GM18508 (cell line): ENCODE data around the gene VPS4A.

Experiments used
- ATAC-seq: cut with Tn5 transposase; IDR thresholded peaks from one replicate; pipeline ENCODE4 v1.9.1; 2021; ENCODE audit warnings: moderate number of reproducible peaks; ENCODE audit not compliant: insufficient read depth, unreplicated experiment

The VPS4A gene

DNA sequence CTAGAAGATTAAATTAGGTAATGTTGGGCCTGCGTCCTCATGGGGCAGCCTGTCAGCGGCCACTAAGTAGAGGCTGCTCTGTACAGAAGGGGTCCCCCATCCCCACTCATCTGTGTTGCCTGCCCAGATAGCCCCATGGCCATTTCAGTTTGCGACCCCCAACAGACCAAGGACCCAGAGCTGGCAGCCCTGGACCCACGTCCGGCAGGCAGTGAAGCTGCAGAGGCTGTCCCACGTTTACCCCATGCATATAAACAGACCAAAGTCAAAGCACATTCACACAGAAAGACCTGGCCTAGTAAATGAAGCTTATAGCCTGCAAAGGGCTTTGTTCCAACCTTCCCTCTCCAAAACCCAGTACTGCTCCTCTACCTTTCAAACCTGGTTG lies 14.6 kb downstream of the VPS4A start:
- no peak for ATAC-seq

DNA sequence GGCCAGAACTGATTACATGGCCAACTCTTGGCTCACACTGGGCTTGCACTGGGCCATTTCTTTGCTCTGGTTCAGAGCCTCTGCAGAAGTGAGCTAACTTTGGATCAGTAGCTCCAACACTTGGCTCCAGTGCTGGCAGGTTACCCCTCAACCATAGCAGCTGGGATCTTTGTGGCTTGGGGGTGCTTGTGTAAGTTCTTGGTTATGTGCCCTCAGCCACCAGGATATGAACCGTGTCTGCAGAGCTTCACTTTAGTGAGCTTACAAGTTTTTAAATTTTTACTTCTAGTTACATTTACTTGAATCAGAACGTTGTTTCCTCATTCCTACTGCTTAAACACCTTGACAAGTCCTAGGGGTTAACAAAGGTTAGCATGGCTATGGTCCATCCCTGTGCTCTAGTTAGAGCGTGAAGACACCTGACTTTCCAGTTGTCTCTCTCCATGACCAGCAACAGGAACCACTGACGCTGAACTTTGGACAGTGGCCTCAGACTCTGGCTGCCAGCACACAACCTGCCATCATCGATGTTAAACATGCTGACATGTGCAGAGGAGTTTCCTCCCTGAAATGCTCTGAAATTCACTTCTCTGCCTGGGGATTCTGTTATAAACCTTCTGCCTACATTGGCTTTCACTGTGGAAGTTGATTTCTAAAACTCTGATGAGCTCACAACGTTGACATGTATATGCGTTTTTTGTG lies 15.2 kb downstream of the VPS4A start:
- ATAC-seq, result no peak

DNA sequence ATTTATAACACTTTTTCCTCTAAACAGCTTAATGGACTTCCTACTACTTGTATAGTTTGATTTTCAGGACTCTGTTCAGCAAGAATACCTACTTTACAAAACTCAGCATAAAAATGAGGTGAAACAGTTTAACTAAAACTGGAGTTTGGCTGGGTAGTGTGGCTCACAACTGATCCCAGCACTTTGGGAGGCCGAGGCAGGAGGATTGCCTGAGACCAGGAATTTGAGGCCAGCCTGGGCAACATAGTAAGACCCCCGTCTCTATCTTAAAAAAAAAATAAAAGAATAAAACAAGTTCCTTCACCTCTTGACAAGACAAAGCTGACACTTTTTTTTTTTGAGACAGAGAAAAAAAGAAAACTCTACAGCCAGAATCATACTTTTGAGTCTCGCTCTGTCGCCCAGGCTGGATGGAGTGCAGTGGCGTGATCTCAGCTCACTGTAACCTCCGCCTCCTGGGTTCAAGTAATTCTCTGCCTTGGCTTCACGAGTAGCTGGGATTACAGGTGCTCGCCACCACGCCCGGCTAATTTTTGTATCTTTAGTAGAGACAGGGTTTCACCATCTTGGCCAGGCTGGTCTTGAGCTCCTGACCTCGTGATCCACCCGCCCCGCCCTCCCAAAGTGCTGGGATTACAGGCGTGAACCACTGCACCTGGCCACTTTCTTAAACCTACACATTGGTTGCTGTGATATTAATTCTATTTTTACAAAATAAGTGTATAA lies 16.6 kb downstream of the VPS4A start:
- ATAC-seq, result no peak

DNA sequence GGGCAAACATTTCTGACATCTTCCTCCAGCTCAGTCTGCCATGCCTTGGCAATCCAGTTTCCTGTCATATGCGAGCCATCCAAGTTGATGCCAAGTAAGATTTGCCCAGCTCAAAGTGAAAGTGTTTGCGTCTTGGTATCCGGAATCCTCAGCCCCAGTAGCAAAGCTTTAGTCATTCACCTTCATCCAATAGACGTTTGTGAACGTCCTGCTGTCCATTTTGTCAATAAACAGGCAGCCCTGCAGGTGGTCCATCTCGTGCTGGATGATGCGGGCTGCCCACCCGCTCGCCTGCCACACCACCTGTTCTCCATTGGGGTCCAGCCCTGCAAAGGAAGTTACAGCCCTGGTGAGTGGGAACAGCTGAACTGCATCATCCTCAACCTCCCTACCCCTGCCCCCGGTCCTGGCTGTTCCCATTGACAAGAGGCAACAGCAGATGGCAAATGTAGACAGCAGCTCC lies 17.7 kb downstream of the VPS4A start:
- ATAC-seq, result no peak

DNA sequence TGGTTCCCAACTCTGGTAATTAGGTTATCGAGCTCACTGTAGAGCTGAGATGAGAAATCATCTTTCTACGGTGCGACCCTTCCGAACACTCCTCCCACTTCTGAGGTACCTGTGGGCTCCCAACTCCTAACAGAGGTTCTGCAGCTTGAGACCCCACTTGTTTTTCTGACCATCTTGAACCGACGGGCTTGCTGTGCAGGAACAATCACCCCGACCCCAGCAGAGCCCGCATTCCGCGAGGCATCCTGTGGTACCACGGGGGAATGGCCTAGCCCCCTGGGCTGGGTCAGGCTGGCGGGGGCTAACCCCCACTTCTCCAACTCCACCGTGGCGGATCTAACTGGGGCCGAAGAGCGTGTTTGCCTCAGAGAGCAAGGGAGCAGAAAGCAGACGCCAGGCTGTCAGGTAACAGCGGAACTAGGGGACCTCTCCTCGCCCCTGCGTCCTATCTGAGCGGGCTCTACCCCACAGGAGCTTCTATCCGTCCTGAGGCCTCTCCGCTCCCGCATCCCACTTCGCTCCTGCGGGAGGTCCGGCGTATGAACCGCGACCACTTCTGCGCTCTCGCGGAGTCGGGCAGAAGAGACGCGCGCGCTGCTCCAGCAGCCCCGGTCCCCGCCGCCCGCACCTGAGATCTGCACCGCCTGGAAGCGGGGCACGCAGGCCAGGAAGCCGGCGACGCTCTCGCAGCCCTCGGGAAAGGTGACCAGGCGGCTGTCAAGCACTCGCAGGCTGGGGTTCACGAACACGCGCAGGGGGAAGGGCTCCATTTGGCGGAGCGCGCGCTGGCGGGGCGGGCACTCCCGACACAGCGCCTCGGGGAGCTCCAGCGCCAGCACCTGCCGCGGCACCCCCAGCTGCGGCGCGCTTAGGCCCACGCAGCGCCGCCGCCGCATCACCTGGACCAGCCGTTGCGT lies 18.5 kb downstream of the VPS4A start:
- peak; percentile 5 for ATAC-seq

DNA sequence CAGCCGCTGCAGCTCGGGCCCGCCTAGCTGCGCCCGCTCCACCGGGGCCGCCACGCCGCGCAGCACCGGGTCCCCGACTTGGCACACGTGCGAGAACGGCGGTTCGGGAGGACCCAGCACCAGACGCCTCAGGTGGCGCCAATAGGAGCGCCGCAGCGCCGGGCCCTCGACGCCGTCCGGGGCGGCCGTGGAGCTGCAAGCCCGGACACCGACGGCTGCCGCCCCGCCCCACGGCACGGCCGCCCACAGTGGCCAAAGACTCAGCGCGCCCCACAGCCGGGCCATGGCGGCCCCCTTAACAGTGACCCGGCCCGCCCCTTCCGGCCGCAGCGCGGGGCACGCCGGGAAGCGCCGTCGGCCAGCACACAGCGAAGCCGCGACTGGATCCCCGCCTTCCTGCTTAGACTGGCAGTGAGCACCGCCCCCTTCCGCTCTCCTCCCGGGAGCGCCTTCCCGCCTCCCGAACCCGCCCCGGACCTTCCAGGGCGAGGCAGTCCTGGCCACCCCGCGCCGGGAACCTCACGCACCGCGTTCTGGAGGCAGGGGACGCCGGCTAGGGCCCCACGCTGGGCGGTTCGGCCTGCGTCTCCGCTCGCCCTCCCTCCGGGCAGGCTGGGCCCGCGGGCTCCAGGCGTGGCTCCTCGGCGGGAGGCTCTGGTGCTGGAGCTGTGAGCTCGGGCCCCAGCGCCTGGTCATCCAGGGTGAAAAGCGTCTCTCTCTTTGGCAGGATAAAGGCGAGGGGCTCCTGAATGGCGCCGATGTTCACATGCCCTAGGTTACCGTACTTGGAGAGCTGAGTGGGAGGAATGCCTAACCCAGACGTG lies 19.3 kb downstream of the VPS4A start, which contains the start of gene PDF:
Gene PDF (minus strand): TSS at position 303 of the 824 bp plus-strand sequence. CDS start 18 bp downstream, at position 285.
- ATAC-seq, result peak; percentile 59

DNA sequence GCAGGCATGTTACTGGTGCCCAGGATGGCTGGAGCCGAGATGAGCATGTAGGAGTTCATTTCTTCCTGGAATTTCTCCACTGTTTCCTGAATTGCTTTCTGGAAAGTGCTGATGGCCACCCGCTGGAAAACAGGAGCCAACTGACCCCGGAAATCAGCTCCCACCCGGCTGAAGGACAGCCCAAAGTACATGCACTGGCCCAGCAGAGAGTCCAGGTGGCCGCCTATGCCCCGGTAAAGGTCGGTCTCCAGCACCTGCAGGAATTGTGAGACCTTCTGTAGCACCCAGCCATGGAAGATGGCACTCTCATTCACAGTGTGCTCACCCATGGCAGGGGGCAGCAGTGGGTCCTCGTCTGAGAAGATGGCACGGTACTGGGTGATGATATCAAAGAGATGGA lies 23.5 kb downstream of the VPS4A start:
- no peak for ATAC-seq

DNA sequence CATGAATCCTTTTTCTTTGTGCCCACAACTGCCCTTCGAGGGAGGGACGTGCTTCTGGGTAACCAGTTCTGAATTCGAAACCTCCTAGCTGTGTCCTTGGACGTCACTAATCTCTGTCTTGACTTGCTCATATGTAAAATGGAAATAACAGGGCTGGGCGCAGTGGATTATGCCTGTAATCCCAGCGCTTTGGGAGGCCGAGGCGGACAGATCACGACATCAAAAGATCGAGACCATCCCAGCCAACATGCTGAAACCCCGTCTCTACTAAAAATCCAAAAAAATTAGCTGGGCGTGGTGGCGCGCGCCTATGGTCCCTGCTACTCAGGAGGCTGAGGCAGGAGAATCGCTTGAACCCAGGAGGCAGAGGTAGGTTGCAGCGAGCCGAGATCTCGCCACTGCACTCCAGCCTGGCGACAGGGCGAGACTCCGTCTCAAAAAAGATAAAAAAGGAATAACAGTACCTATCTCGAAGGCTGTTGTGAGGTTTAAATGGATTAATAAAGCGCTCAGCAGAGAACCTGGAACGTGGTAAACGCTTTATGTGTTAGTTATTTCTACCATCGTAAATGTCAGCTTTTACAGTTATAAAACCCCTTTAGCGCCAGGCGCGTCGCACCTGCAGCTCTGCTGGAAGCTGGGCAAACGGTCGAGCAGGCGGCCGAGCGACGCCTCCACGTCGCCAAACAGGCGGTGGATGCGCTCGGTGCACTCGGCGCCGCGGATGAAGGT lies 27.6 kb downstream of the VPS4A start:
- ATAC-seq, result no peak

DNA sequence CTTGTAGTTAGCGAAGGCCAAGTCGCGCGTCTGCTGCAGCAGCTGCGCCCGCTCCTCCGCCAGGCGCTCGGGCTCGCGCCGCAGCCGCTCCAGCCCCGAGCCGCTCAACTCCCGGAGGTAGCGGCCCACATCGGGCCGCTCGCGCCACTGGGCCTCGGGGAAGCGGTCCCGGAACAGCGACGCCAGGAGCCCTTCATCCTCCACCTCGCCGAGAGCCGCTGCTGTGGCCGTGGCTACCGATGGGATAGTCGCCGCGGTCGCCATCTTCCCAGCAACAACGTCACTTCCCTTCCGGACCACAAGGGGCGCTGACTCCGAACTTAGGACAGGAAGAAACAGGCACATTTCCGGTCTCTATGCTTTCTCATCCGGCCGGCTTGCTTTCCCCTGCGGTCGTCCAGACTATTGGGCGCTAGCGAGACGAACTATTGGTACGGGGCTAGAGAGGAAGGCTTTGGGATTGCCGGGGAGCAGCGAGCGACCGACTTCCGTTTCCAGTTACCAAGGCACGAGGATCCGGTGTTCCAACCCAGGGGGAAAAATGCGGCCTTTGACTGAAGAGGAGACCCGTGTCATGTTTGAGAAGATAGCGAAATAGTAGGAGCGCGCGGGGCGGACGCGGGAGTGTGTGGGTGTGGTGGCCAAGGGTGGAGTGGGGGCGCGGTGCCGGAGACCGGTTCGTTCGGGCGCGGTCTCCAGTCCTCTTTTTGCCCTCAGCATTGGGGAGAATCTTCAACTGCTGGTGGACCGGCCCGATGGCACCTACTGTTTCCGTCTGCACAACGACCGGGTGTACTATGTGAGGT lies 28.3 kb downstream of the VPS4A start, which contains the start of the genes COG8 and NIP7:
Gene COG8 (minus strand): TSS at position 276 of the 806 bp plus-strand sequence. CDS start 12 bp downstream, at position 264.
Gene NIP7 (plus strand): TSS at position 484 of the 806 bp plus-strand sequence. CDS start 58 bp downstream, at position 542.
- ATAC-seq, result peak; percentile 73

DNA sequence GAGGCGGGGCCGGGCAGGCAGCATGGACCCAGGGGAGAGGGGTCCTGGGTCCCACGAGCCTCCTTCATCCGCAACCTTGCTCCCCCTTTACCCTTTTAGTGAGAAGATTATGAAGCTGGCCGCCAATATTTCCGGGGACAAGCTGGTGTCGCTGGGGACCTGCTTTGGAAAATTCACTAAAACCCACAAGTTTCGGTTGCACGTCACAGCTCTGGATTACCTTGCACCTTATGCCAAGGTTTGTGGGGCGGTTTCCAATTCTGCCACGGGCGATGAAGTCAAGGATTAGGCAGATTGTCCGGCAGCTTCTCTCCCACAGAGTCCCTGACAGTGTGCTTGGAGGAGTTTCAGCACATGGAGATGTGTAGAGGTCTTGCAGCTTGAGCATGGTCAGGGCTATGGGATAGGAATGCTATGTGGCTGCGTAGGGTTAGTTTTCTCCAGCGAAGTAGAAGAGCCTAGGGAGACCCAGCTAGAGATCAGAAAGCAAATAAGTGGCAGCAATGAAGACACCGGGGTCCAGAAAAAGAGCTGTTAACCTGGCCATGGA lies 29.0 kb downstream of the VPS4A start:
- ATAC-seq, result no peak

DNA sequence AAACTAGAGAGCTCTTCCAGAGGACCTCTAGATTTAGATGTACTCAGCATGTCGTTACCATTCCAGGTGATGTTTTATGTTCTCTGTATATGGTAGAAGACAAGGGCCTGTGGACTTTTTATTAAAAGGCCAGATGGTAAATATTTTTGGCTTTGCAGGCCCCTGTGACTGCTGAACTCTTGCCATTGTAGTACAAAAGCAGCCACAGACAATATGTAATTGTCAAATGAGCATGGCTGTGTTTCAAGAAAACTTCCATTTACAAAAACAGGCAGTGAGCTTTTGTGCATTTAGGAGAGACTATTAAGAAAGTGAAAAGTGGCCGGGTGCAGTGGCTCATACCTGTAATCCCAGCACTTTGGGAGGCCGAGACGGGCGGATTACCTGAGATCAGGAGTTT lies 33.0 kb downstream of the VPS4A start:
- no peak for ATAC-seq

DNA sequence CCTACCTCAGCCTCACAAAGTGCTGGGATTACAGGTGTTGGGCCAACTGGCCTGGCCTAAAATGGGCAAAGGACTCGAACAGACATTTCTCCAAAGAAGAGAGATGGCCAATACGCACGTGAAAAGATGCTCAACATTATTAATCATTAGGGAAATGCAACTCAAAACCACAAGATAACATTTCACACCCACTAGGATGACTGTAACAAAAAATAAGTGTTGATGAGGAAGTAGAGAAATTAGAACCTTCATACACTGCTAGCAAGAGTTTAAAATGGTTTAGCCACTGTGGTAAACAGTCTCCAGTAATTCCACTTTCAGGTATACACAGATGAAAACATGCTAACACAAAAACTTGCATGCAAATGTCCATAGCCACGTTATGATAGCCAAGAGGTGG lies 34.8 kb downstream of the VPS4A start:
- no peak for ATAC-seq

DNA sequence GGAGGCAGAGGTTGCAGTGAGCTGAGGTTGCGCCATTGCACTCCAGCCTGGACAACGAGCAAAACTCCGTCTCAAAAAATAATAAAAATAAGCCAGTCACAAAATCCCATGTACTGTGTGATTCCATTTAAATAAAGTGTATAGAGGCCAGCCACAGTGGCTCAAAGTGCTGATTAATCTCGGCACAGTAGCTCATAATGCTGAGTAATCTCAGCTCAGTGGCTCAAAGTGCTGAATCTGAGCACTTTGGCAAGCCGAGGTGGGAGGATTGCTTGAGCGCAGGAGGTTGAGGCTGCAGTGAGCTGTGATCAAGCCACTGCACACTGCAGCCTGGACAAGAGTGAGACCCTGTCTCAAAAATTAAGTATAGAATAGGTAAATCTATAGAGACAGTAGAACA lies 35.5 kb downstream of the VPS4A start:
- ATAC-seq, result no peak

DNA sequence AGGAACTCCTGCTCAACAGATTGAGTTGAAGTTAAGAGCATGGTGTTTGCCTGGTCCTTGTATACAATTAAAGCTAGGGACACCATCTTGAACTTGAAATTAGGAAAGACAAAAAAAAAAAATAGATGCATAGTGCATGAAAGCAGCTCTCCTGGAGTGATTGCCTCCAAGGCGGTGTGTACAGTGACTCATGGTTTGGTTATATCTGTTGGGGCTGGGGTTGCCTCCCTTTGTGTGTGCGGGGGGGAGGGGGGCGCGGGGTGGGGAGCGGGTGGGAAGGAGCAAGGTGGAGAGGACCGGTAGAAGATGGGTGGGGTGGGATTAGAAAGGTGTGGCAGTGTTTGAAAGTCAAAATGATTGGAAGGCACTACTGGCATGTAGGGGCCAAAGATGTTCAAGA lies 37.1 kb downstream of the VPS4A start:
- ATAC-seq, result no peak

DNA sequence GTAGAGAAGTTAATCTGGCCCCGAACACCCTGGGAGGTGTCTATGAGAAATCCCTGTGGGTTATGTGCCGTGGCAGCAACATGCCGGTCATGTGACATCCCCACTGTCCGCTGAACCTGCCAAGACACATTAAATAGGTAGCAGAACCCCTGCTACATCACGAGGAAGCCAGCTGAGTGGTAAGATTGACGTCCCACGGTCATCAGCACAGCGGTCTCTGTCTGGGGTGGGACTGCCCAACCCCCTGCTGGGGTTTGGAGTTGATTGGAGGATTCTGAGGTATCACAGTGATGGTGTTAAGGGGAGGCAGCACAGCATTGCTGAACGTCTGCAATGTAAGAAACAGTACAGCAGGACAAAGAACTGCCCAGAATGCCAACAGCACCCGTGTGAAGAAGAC lies 38.4 kb downstream of the VPS4A start:
- no peak for ATAC-seq

DNA sequence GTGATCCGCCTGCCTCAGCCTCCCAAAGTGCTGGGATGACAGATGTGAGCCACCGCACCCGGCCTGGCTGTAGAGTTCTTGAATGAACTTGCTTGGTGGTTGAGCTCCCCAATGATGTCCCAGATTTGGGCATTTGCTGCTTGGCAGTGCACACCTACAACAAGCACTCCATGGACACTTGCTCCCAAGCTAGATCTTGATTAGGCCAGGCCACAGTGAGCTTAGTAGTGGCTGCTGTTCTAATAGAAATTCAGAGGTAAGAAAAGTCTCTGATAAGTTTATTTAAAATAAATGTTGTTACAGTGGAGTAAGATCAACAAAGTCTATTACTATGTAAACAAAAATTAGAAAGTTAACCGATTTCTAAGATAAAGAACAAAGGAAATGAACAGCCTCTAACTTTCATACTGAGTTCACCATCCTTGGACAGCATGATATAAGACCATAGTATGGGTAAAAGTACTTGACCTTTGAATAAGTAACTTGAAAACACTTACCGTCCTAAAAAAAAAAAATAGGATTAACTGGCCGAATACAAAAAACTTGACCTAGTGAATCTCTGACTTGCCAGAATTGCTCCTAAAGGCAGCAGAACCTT lies 39.5 kb downstream of the VPS4A start:
- no peak for ATAC-seq

DNA sequence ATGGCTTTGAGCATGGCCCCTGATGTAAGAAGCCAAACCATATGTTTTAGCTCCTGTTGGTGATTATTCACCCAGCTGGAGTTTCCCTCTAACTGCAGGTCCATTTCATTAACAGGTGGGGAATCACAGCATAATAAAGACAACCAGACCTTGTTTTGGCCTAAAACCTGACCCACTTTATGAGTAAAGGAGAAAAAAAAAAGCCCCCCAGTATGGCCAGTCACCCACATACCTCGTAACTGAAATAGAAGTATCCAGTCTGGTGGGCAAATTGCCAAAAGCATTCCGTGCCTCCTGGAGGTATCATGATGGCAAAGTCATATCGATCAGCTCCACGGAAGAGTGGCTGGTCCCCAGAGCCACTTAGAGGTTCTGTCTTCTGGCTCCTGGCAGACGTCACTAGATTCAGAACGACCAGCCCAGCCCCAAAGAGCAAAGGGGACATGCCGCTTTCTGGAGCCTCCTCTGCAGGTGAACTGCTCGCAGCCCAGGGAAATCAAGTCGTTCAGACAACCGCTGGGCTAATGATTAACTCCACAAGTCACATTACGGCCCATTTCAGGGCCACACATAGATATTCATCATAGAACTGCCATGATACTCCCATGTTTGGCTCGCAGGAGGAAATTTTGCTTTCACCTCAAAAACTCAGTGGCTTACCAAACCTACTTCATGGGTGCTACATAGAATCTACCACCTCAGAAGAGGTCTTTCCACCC lies 40.3 kb downstream of the VPS4A start, which contains the start of gene TMED6:
Gene TMED6 (minus strand): TSS at position 478 of the 719 bp plus-strand sequence. CDS start 33 bp downstream, at position 445.
- no peak for ATAC-seq
